Right atrium auricular region (tissue), 2 donors: ENCODE data around the gene RNASE13. TPM values are rescaled to one million over a fixed set of nuclear protein-coding genes. Genes with fewer than 3 reads are reported as not detected.

Experiments
- DNase-seq: peaks from one replicate; pipeline ENCODE4 v3.0.0-alpha.2; 2019; ENCODE audit warnings: low spot score
- H3K27ac ChIP-seq, 2 donors: fragments of 200-600 bp; sonication (generic); 1 replicate in 1 of 2; 2 replicates in 1 of 2; pipeline ENCODE4 v1.5.1; 2016 to 2019
- H3K27me3 ChIP-seq, 2 donors: fragments of 200-600 bp; sonication (generic); one replicate each; pipeline versions ENCODE4 v1.5.1 to v1.6.0; 2017 to 2019
- H3K36me3 ChIP-seq: fragments of 200-600 bp; sonication (generic); one replicate; pipeline ENCODE4 v1.5.1; 2016
- H3K4me1 ChIP-seq, 2 donors: fragments of 200-600 bp; sonication (generic); one replicate each; pipeline versions ENCODE4 v1.5.1 to v1.6.0; 2017 to 2019
- H3K4me3 ChIP-seq, 2 donors: fragments of 200-600 bp; sonication (generic); 1 replicate in 1 of 2; 2 replicates in 1 of 2; pipeline ENCODE4 v1.5.1; 2017 to 2019; ENCODE audit warnings: mild to moderate bottlenecking in 1 of 2, moderate library complexity in 1 of 2
- H3K9me3 ChIP-seq, 2 donors: fragments of 200-600 bp; sonication (generic); one replicate each; pipeline ENCODE4 v1.5.1; 2019
- CTCF ChIP-seq, 2 donors: fragments of 200-600 bp; sonication (generic); IDR thresholded peaks; one replicate each; pipeline ENCODE4 v1.5.1; 2019; ENCODE audit warnings: antibody characterized with exemption in 2 of 2
- total RNA-seq, 2 donors: library from RNA; depleted of rRNA; stranded (reverse); fragments of >200 nt; gene quantifications; one replicate each; pipeline ENCODE4 v1.1.0, GENCODE V29; 2016

Gene RNASE13
- total RNA-seq, 2 donors from 2014 or later, result not detected

GRCh38 chr14:21030531-21030930 is 4.1 kb downstream of the RNASE13 start:
- no peak for DNase-seq
- Histone ChIP-seq H3K36me3 (no peaks in the 10 kb centered on the region), H3K27me3 (no peaks in the 10 kb centered on the region), H3K4me1 (peaks cover 0 to 17% of the 10 kb centered on the region in 2 donors), H3K4me3 (no peak overlapping the region), H3K9me3 (no peaks in the 10 kb centered on the region), H3K27ac (no peak overlapping the region)
- no peak for TF ChIP-seq CTCF (IDR thresholded peaks at IDR 0.05)

- no peaks in the 10 kb centered on the region for H3K36me3 ChIP-seq
- no peak within 1 kb of the TSS for H3K4me3 ChIP-seq
- no peak for DNase-seq
- peaks cover 0 to 17% of the 10 kb centered on the region in 2 donors for H3K4me1 ChIP-seq
- no peaks in the 10 kb centered on the region for H3K27me3 ChIP-seq
- H3K9me3 ChIP-seq, result no peaks in the 10 kb centered on the region
- TF ChIP-seq CTCF (IDR thresholded peaks at IDR 0.05), result no peak
- no peak within 1 kb of the TSS for H3K27ac ChIP-seq
These were observed 4.7 kb downstream of the RNASE13 start, which contains the start of gene TPPP2 for GRCh38 chr14:21029917-21030316. TSS of gene TPPP2 (plus strand) at chr14:21030217. CDS start at chr14:21030582, 365 bp downstream.

GRCh38 chr14:21026988-21027315 is 7.7 kb downstream of the RNASE13 start:
- Histone ChIP-seq H3K27me3 (no peaks in the 10 kb centered on the region), H3K4me3 (no peak overlapping the region), H3K9me3 (no peaks in the 10 kb centered on the region), H3K36me3 (peaks cover 2% of the 10 kb centered on the region), H3K4me1 (peaks cover 0 to 38% of the 10 kb centered on the region in 2 donors), H3K27ac (peak overlapping the region; percentile 96 to 98)
- TF ChIP-seq CTCF (IDR thresholded peaks at IDR 0.05), result no peak
- peak; percentile 62 for DNase-seq

GRCh38 chr14:21026274-21026987 is 8.2 kb downstream of the RNASE13 start:
- peaks cover 8% of the 10 kb centered on the region for H3K36me3 ChIP-seq
- DNase-seq, result no peak
- no peaks in the 10 kb centered on the region for H3K9me3 ChIP-seq
- no peak overlapping the region for H3K4me3 ChIP-seq
- peak overlapping the region; percentile 96 to 98 for H3K27ac ChIP-seq
- TF ChIP-seq CTCF (IDR thresholded peaks at IDR 0.05), result no peak
- peaks cover 0 to 38% of the 10 kb centered on the region in 2 donors for H3K4me1 ChIP-seq
- no peaks in the 10 kb centered on the region for H3K27me3 ChIP-seq

GRCh38 chr14:21025371-21026273 is 9.0 kb downstream of the RNASE13 start:
- Histone ChIP-seq H3K4me3 (peak overlapping the region; percentile 85 to 89), H3K9me3 (no peaks in the 10 kb centered on the region), H3K27me3 (no peaks in the 10 kb centered on the region), H3K4me1 (peaks cover 0 to 38% of the 10 kb centered on the region in 2 donors), H3K27ac (peak overlapping the region; percentile 96 to 98), H3K36me3 (peaks cover 16% of the 10 kb centered on the region)
- DNase-seq, result peak; percentile 73
- TF ChIP-seq CTCF (IDR thresholded peaks at IDR 0.05), result no peak
